SJSA1 (cell line): Measurements from ENCODE around the gene RAVER1. TPM values are rescaled to one million over a fixed set of nuclear protein-coding genes. Genes with fewer than 3 reads are reported as not detected.
A peak's percentile ranks its signal among the peaks of the same experiment; 100 is the strongest.

Experiments used
- DNase-seq, 2 experiments: peaks; one replicate each; pipeline ENCODE4 v3.0.0-alpha.2; 2015 to 2020; ENCODE audit warnings: low spot score in 2 of 2, low read depth in 1 of 2
- H3K27ac ChIP-seq: fragments of 250-450 bp; sonication (Bioruptor Pico); 2 replicates; pipeline ENCODE4 v1.5.1; 2020; ENCODE audit warnings: mild to moderate bottlenecking, moderate library complexity
- H3K27me3 ChIP-seq: fragments of 250-450 bp; sonication (Bioruptor Pico); replicated peaks from 2 replicates; pipeline ENCODE4 v1.5.1; 2020; ENCODE audit warnings: mild to moderate bottlenecking, moderate library complexity
- H3K36me3 ChIP-seq: fragments of 250-450 bp; sonication (Bioruptor Pico); 2 replicates; pipeline ENCODE4 v1.5.1; 2020; ENCODE audit warnings: mild to moderate bottlenecking
- H3K4me1 ChIP-seq: fragments of 250-450 bp; sonication (Bioruptor Pico); replicated peaks from 2 replicates; pipeline ENCODE4 v1.6.1; 2021; ENCODE audit warnings: mild to moderate bottlenecking
- H3K4me3 ChIP-seq: fragments of 250-450 bp; sonication (Bioruptor Pico); 2 replicates; pipeline ENCODE4 v1.5.1; 2020; ENCODE audit warnings: mild to moderate bottlenecking
- H3K9me3 ChIP-seq: fragments of 250-450 bp; sonication (Bioruptor Pico); replicated peaks from 2 replicates; pipeline ENCODE4 v1.5.1; 2020; ENCODE audit warnings: mild to moderate bottlenecking
- total RNA-seq: library from RNA; depleted of rRNA; stranded (reverse); fragments of >200 nt; shearing (Covaris generic); gene quantifications from 2 replicates; pipeline ENCODE4 v1.2.3, GENCODE V29; 2014

The RAVER1 gene
- total RNA-seq, 1 experiment from 2014 or later: 27.3 TPM

DNA sequence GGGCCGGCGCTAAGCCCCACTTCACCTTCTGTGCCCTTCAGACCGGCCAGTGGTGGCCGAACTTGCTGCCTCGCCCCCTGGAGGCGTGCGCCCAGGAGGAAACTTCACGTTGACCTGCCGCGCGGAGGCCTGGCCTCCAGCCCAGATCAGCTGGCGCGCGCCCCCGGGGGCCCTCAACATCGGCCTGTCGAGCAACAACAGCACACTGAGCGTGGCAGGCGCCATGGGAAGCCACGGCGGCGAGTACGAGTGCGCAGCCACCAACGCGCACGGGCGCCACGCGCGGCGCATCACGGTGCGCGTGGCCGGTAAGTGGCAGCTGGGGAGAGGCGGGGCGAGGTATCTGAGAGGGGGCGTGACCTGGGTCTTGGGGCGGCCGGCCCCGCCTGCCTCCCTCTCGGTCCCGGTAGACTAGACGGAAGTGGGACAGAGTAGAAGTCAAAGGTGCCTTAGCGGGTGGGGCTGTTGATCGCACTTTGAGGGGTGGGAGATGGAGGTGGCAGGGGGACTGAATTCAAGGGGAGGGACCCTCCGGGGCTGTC lies 38.0 kb downstream of the RAVER1 start:
- peaks cover 18% of the 10 kb centered on the region for H3K27me3 ChIP-seq
- no peaks in the 10 kb centered on the region; the same call in none of the 2 replicates for H3K9me3 ChIP-seq
- peaks cover 25% of the 10 kb centered on the region for H3K4me1 ChIP-seq
- no peak overlapping the region for H3K4me3 ChIP-seq
- no peaks in the 10 kb centered on the region for H3K36me3 ChIP-seq
- DNase-seq: no peak
- H3K27ac ChIP-seq: no peak overlapping the region

DNA sequence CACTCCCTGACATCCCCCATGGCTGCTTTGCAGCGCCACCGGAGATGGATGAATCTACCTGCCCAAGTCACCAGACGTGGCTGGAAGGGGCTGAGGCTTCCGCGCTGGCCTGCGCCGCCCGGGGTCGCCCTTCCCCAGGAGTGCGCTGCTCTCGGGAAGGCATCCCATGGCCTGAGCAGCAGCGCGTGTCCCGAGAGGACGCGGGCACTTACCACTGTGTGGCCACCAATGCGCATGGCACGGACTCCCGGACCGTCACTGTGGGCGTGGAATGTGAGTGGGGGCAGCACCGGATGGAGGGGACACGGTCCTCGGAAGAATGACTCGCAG lies 39.0 kb downstream of the RAVER1 start:
- DNase-seq: no peak
- Histone ChIP-seq H3K4me1 (peaks cover 35% of the 10 kb centered on the region), H3K27ac (no peak overlapping the region), H3K27me3 (peaks cover 28% of the 10 kb centered on the region), H3K9me3 (no peaks in the 10 kb centered on the region; the same call in none of the 2 replicates), H3K4me3 (no peak overlapping the region), H3K36me3 (no peaks in the 10 kb centered on the region)

DNA sequence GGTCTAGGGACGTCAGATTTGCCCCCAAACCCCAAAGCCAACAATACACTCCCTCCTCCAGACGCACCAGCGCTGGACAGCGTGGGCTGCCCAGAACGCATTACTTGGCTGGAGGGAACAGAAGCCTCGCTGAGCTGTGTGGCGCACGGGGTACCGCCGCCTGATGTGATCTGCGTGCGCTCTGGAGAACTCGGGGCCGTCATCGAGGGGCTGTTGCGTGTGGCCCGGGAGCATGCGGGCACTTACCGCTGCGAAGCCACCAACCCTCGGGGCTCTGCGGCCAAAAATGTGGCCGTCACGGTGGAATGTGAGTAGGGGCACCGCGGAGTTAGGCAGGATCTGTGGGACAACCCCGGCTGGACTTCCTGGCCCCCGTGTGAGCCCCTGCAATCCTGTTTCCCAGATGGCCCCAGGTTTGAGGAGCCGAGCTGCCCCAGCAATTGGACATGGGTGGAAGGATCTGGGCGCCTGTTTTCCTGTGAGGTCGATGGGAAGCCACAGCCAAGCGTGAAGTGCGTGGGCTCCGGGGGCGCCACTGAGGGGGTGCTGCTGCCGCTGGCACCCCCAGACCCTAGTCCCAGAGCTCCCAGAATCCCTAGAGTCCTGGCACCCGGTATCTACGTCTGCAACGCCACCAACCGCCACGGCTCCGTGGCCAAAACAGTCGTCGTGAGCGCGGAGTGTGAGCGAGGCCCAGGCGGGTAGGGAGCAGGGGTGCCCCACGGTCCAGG lies 39.5 kb downstream of the RAVER1 start:
- peaks cover 40% of the 10 kb centered on the region for H3K4me1 ChIP-seq
- DNase-seq: no peak
- H3K9me3 ChIP-seq: no peaks in the 10 kb centered on the region; the same call in none of the 2 replicates
- H3K36me3 ChIP-seq: no peaks in the 10 kb centered on the region
- H3K27me3 ChIP-seq: peaks cover 30% of the 10 kb centered on the region
- no peak overlapping the region for H3K27ac ChIP-seq
- H3K4me3 ChIP-seq: no peak overlapping the region

GRCh38 chr19:10292789-10293636 lies 40.3 kb downstream of the RAVER1 start:
- DNase-seq: no peak
- H3K27ac ChIP-seq: no peak overlapping the region
- H3K4me1 ChIP-seq: peaks cover 42% of the 10 kb centered on the region
- H3K9me3 ChIP-seq: no peaks in the 10 kb centered on the region; the same call in none of the 2 replicates
- no peaks in the 10 kb centered on the region for H3K36me3 ChIP-seq
- H3K4me3 ChIP-seq: peak overlapping the region; percentile 36
- peaks cover 30% of the 10 kb centered on the region for H3K27me3 ChIP-seq

DNA sequence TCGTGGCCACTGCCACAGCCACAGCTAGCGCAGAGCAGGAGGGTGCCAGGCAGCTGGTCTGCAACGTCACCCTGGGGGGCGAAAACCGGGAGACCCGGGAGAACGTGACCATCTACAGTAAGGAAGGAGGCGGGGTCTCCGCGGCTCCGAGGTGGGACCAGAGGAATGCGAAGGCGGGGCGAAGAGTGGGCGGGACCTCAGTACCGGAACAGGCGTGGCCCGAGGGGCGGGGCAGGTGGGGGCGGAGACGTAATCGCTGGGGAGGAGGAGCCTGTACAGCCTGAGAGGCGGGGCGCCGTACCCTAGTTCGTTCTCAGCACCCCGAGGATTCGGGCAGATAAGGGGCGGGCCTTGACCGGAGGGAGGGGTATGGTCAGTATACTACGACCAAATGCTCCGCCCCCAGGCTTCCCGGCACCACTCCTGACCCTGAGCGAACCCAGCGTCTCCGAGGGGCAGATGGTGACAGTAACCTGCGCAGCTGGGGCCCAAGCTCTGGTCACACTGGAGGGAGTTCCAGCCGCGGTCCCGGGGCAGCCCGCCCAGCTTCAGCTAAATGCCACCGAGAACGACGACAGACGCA lies 41.0 kb downstream of the RAVER1 start:
- no peaks in the 10 kb centered on the region for H3K36me3 ChIP-seq
- H3K9me3 ChIP-seq: no peaks in the 10 kb centered on the region; the same call in none of the 2 replicates
- peak; percentile 68 to 94 for DNase-seq
- peaks cover 42% of the 10 kb centered on the region for H3K4me1 ChIP-seq
- peaks cover 30% of the 10 kb centered on the region for H3K27me3 ChIP-seq
- H3K27ac ChIP-seq: no peak overlapping the region
- peak overlapping the region; percentile 36 for H3K4me3 ChIP-seq

DNA sequence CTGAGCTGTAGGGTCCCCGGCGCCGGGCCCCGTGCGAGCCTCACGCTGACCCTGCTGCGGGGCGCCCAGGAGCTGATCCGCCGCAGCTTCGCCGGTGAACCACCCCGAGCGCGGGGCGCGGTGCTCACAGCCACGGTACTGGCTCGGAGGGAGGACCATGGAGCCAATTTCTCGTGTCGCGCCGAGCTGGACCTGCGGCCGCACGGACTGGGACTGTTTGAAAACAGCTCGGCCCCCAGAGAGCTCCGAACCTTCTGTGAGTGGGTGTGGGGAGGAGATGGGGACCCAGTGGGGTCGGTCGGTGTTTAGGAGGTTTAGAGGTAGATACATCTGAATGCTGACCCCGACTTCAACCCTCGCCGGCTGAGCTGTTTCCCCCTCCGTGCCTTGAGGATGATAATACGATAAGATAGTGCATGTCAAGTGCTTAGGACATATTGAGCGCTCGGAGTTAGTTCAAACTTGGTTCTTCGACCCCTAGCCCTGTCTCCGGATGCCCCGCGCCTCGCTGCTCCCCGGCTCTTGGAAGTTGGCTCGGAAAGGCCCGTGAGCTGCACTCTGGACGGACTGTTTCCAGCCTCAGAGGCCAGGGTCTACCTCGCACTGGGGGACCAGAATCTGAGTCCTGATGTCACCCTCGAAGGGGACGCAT lies 41.6 kb downstream of the RAVER1 start:
- no peaks in the 10 kb centered on the region for H3K36me3 ChIP-seq
- peak in 1 of 2 experiments; percentile 37 for DNase-seq
- H3K27me3 ChIP-seq: peaks cover 30% of the 10 kb centered on the region
- peak overlapping the region; percentile 36 for H3K4me3 ChIP-seq
- no peak overlapping the region for H3K27ac ChIP-seq
- H3K9me3 ChIP-seq: no peaks in the 10 kb centered on the region; the same call in none of the 2 replicates
- peaks cover 42% of the 10 kb centered on the region for H3K4me1 ChIP-seq

GRCh38 chr19:10290876-10291553 lies 42.3 kb downstream of the RAVER1 start:
- Histone ChIP-seq H3K9me3 (no peaks in the 10 kb centered on the region; the same call in none of the 2 replicates), H3K27me3 (peaks cover 30% of the 10 kb centered on the region), H3K4me1 (peaks cover 42% of the 10 kb centered on the region), H3K27ac (no peak overlapping the region), H3K4me3 (peak overlapping the region; percentile 36), H3K36me3 (no peaks in the 10 kb centered on the region)
- peak in 1 of 2 experiments; percentile 35 for DNase-seq

DNA sequence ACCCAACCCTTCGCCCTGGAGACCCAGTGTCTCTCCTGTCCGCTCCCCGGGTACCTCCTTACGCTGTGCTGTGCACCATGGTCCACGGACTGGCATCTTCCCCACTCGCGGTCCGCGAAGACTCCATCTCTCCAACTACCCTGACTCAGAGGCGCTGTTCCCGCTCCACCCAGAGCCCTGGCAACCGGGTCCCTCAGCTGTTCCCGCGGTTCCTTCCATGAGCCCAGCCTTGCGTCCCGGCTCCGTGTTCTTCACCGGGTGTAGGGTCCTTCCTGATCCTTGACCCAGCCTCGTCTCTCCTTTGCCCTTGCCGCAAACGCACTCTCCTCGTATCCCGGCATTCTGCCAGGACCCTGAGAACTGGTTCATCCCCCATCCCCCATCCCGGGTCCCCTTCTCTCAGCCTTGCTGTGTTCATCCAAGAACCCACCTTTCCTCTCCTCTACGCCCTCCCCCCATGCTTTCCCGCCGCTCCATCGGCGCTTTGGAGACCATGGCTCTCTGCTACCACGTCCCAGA lies 42.9 kb downstream of the RAVER1 start:
- H3K4me1 ChIP-seq: peaks cover 42% of the 10 kb centered on the region
- H3K36me3 ChIP-seq: peaks cover under 1% of the 10 kb centered on the region
- no peak for DNase-seq
- no peak overlapping the region for H3K27ac ChIP-seq
- no peaks in the 10 kb centered on the region; the same call in none of the 2 replicates for H3K9me3 ChIP-seq
- H3K4me3 ChIP-seq: peak overlapping the region; percentile 36
- peaks cover 30% of the 10 kb centered on the region for H3K27me3 ChIP-seq

DNA sequence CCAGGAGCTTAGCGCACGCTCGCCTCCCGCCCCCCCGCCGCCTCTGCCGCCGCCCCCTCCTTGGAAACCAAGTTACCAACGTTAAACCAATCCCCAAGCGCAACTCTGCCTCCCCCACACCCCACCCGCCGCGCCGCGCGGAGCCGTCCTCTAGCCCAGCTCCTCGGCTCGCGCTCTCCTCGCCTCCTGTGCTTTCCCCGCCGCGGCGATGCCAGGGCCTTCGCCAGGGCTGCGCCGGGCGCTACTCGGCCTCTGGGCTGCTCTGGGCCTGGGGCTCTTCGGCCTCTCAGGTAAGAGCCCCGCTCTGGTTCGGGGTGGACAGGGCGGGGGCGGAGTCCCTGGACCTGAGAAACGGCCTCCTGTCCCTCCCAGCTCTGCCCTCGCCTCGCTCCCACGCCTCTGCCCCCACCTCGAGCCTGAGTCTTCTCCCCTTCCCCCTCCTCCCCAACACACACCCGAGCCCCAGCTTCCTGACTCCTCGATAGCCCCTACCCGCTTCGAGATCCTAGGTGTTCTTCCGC lies 43.4 kb downstream of the RAVER1 start, which contains the start of gene ICAM5:
Gene ICAM5 (plus strand): TSS at position 117 of the 521 bp plus-strand sequence. CDS start 92 bp downstream, at position 209.
- DNase-seq: no peak
- peaks cover 30% of the 10 kb centered on the region for H3K27me3 ChIP-seq
- H3K9me3 ChIP-seq: no peaks in the 10 kb centered on the region; the same call in none of the 2 replicates
- peaks cover 6% of the 10 kb centered on the region for H3K36me3 ChIP-seq
- H3K27ac ChIP-seq: no peak within 1 kb of the TSS
- peak within 1 kb of the TSS; percentile 36 for H3K4me3 ChIP-seq
- H3K4me1 ChIP-seq: peaks cover 42% of the 10 kb centered on the region

DNA sequence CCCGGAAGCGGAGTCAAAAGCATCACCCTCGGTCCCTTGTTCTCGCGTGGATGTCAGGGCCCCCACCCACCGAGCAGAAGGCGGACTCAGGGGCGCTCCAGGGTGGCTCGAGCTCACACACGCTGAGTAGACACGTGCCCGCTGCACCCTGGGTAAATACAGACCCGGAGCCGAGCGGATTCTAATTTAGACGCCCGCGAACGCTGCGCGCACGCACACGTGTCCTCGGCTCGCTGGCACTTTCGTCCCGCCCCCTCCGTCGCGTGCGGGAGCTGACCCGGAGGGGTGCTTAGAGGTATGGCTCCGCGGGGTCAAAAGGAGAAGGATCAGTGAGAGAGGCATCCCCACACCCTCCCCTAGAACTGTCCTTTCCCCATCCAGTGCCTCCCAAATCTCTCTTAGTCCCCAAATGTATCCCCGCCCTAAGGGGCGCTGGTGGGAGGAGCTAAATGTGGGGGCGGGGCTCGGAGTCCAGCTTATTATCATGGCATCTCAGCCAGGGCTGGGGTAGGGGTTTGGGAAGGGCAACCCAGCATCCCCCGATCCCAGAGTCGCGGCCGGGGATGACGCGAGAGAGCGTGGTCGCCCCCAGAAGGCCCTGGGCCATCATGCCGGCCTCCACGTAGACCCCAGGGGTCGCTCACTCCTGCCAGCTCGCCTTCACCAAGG lies 44.0 kb downstream of the RAVER1 start:
- Histone ChIP-seq H3K9me3 (no peaks in the 10 kb centered on the region; the same call in none of the 2 replicates), H3K27ac (no peak overlapping the region), H3K36me3 (peaks cover 12% of the 10 kb centered on the region), H3K4me3 (peak overlapping the region; percentile 35), H3K4me1 (peaks cover 42% of the 10 kb centered on the region), H3K27me3 (peaks cover 30% of the 10 kb centered on the region)
- peak in 1 of 2 experiments; percentile 52 for DNase-seq

- Histone ChIP-seq H3K27me3 (peaks cover 30% of the 10 kb centered on the region), H3K36me3 (peaks cover 15% of the 10 kb centered on the region), H3K27ac (no peak overlapping the region)
Measured at GRCh38 chr19:10288662-10289166, 44.6 kb downstream of the RAVER1 start.

More at GRCh38 chr19:10288662-10289166, 44.6 kb downstream of the RAVER1 start:
- no peaks in the 10 kb centered on the region; the same call in 1 of the 2 replicates for H3K9me3 ChIP-seq
- peak overlapping the region; percentile 35 for H3K4me3 ChIP-seq
- DNase-seq: no peak
- peaks cover 42% of the 10 kb centered on the region for H3K4me1 ChIP-seq
